ENCODE data around the gene AGBL4.

DNA sequence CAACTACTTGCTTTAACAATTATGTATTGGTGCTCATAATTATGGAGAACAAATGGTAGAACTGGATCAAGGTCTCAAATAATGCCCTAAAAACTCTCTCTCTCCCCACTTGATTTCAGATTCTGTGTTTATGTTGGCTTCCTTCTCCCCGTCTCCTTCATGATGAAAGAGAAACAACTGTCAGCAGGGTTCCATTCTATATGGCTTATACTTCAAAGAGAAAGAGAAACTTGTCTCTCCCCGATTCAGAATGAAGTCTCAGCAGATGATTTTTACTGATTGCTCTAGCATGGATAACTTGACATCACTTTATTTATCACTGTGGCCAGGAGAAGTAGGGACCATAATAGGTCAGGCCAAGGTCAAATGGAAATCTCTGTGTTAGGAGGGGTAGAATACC is 575.6 kb downstream of the AGBL4 start:
- TF ChIP-seq CTCF (optimal IDR thresholded peaks at IDR 0.05 in 1 of 3, IDR thresholded peaks at IDR 0.05 in 1 of 3, conservative IDR thresholded peaks at IDR 0.05 in 1 of 3; ENCODE audit: extremely low read depth in 1 of 3, insufficient read depth in 2 of 3, low read length in 3 of 3) (no peak), EZH2 (IDR thresholded peaks at IDR 0.05; ENCODE audit: low read length) (no peak)

Measured in keratinocyte (primary cell).